SK-N-SH (cell line): ENCODE measurements around the gene CSNK2A2. TPM values are rescaled to one million over a fixed set of nuclear protein-coding genes. Genes with fewer than 3 reads are reported as not detected.

Experiments used
- CTCF ChIA-PET: fragments of 300-600, 350-600 bp; formaldehyde crosslinking; extraction: SDS; loops from one replicate; lab custom pipeline; 2021; lab: Yijun Ruan, JAX
- POLR2A ChIA-PET: fragments of 350-600 bp; sonication (Branson Sonifier 250); formaldehyde crosslinking; extraction: SDS; loops from one replicate; lab custom pipeline; 2020; ENCODE audit warnings: antibody characterized with exemption, inconsistent platforms; lab: Yijun Ruan, JAX
- DNase-seq: peaks from one replicate; pipeline ENCODE4 v3.0.0; 2012
- H2AFZ ChIP-seq: fragments of 200-600 bp; sonication (generic); 2 replicates; pipeline ENCODE4 v1.8.1; 2016; ENCODE audit warnings: antibody characterized with exemption, mild to moderate bottlenecking, low read depth
- H3F3A ChIP-seq: fragments of 200-600 bp; sonication (generic); replicated peaks from 2 replicates; pipeline ENCODE3; 2016; ENCODE audit warnings: antibody characterized with exemption, mild to moderate bottlenecking; ENCODE audit not compliant: insufficient read depth
- H3K27ac ChIP-seq, 2 experiments: fragments of 200-500 bp in 1 of 2; fragments of 200-600 bp in 1 of 2; sonication (Bioruptor generic) in 1 of 2; sonication (generic), shearing (Covaris generic) in 1 of 2; 2 replicates each; pipeline versions ENCODE4 v1.5.1 to v1.6.1; 2014 to 2016; ENCODE audit warnings: low read depth in 2 of 2, inconsistent platforms in 1 of 2, low read length in 1 of 2, mild to moderate bottlenecking in 1 of 2, mixed read lengths in 1 of 2
- H3K27me3 ChIP-seq: fragments of 200-600 bp; sonication (generic), shearing (Covaris generic); 2 replicates; pipeline ENCODE4 v1.6.1; 2016; ENCODE audit warnings: mixed run types; ENCODE audit not compliant: insufficient read depth
- H3K36me3 ChIP-seq, 2 experiments: fragments of 200-500 bp in 1 of 2; fragments of 200-600 bp in 1 of 2; sonication (Bioruptor generic) in 1 of 2; sonication (generic) in 1 of 2; replicated peaks in 1 of 2; 2 replicates each; pipeline versions ENCODE3 to v1.5.1; 2014 to 2016; ENCODE audit warnings: low read length in 1 of 2, mild to moderate bottlenecking in 1 of 2; ENCODE audit not compliant: insufficient read depth in 2 of 2, control insufficient read depth in 1 of 2
- H3K4me1 ChIP-seq, 2 experiments: fragments of 200-500 bp in 1 of 2; fragments of 200-600 bp in 1 of 2; sonication (Bioruptor generic) in 1 of 2; sonication (generic), shearing (Covaris generic) in 1 of 2; 2 replicates each; pipeline versions ENCODE4 v1.5.1 to v1.6.1; 2014 to 2016; ENCODE audit warnings: low read depth in 1 of 2, low read length in 1 of 2, mixed run types in 1 of 2; ENCODE audit not compliant: insufficient read depth in 2 of 2, control insufficient read depth in 1 of 2
- H3K4me2 ChIP-seq: fragments of 200-600 bp; sonication (generic), shearing (Covaris generic); 2 replicates; pipeline ENCODE4 v1.6.1; 2017; ENCODE audit warnings: mixed run types
- H3K4me3 ChIP-seq, 2 experiments: fragments of 200-500 bp in 1 of 2; fragments of 200-600 bp in 1 of 2; sonication (Bioruptor generic) in 1 of 2; sonication (generic), shearing (Covaris generic) in 1 of 2; 2 replicates each; pipeline versions ENCODE4 v1.5.1 to v1.8.1; 2014 to 2016; ENCODE audit warnings: low read depth in 2 of 2, inconsistent platforms in 1 of 2, low read length in 1 of 2, mild to moderate bottlenecking in 1 of 2, mixed read lengths in 1 of 2, moderate library complexity in 1 of 2
- H3K79me2 ChIP-seq: fragments of 200-600 bp; sonication (generic); 2 replicates; pipeline ENCODE4 v1.8.1; 2017; ENCODE audit warnings: mild to moderate bottlenecking; ENCODE audit not compliant: insufficient read depth
- H3K9ac ChIP-seq: fragments of 200-600 bp; sonication (generic); 2 replicates; pipeline ENCODE4 v1.6.1; 2017; ENCODE audit warnings: mixed run types
- H3K9me2 ChIP-seq: fragments of 200-600 bp; sonication (generic); 2 replicates; pipeline ENCODE4 v1.6.1; 2017; ENCODE audit warnings: mixed run types
- H3K9me3 ChIP-seq: fragments of 200-600 bp; sonication (generic); 2 replicates; pipeline ENCODE4 v1.6.1; 2017; ENCODE audit warnings: mixed run types, mild to moderate bottlenecking, moderate library complexity
- H4K20me1 ChIP-seq: fragments of 200-600 bp; sonication (generic); 2 replicates; pipeline ENCODE4 v1.6.1; 2017; ENCODE audit warnings: mild to moderate bottlenecking, mixed run types; ENCODE audit not compliant: insufficient read depth
- CTCF ChIP-seq: fragments of 200-600 bp; sonication (generic); IDR thresholded peaks from 2 replicates; pipeline ENCODE4 v1.6.1; 2017; ENCODE audit warnings: antibody characterized with exemption, mild to moderate bottlenecking, moderate library complexity
- EZH2phosphoT487 ChIP-seq: fragments of 200-600 bp; sonication (generic); IDR thresholded peaks from 2 replicates; pipeline ENCODE4 v1.6.1; 2017; ENCODE audit warnings: low read depth, mixed run types, mild to moderate bottlenecking, antibody characterized with exemption, moderate library complexity, borderline replicate concordance
- NRF1 ChIP-seq: IDR thresholded peaks from 2 replicates; pipeline ENCODE4 v1.6.1; 2012; ENCODE audit warnings: low read depth, mild to moderate bottlenecking, low read length
- PBX3 ChIP-seq: IDR thresholded peaks from 2 replicates; pipeline ENCODE4; 2012
- REST ChIP-seq: IDR thresholded peaks from 2 replicates; pipeline ENCODE4 v1.6.1; 2012; ENCODE audit warnings: mild to moderate bottlenecking, low read depth, low read length, moderate library complexity
- SIN3A ChIP-seq: IDR thresholded peaks from 2 replicates; pipeline ENCODE4 v1.6.1; 2012; ENCODE audit warnings: low read depth, mild to moderate bottlenecking, low read length, moderate library complexity, borderline replicate concordance
- TEAD4 ChIP-seq: IDR thresholded peaks from 2 replicates; pipeline ENCODE4 v1.4.0; 2012; ENCODE audit warnings: mild to moderate bottlenecking, borderline replicate concordance; ENCODE audit not compliant: insufficient read depth
- USF1 ChIP-seq: IDR thresholded peaks from 2 replicates; pipeline ENCODE4 v1.4.0; 2012; ENCODE audit warnings: low read depth, borderline replicate concordance
- YY1 ChIP-seq: IDR thresholded peaks from 2 replicates; pipeline ENCODE4 v1.4.0; 2012; ENCODE audit warnings: low read depth, mild to moderate bottlenecking
- ZBTB33 ChIP-seq: IDR thresholded peaks from 2 replicates; pipeline ENCODE4 v1.4.0; 2012; ENCODE audit warnings: low read depth, borderline replicate concordance
- WGBS: methylation state at CpG from one replicate; pipeline ENCODE4 v1.1.6; 2017; ENCODE audit warnings: low lambda C conversion rate; 5-methylcytosine and 5-hydroxymethylcytosine counted together
- polyA plus RNA-seq, 3 experiments: library from polyadenylated mRNA; depleted of rRNA; stranded (reverse); fragments of >200 nt; gene quantifications; 2 replicates each; pipeline ENCODE4 v1.2.3, GENCODE V29; 2012
- TF ChIP-seq, protein P1 (sequence below): fragments of 150-350 bp; IDR thresholded peaks from 2 replicates; pipeline ENCODE4 v1.6.1; 2017; ENCODE audit warnings: antibody characterized with exemption, low read length, low read depth, borderline replicate concordance

Gene CSNK2A2
- polyA plus RNA-seq, 1 of the 3 experiments (the other 2 are of a cell fraction): 25.8 TPM

DNA sequence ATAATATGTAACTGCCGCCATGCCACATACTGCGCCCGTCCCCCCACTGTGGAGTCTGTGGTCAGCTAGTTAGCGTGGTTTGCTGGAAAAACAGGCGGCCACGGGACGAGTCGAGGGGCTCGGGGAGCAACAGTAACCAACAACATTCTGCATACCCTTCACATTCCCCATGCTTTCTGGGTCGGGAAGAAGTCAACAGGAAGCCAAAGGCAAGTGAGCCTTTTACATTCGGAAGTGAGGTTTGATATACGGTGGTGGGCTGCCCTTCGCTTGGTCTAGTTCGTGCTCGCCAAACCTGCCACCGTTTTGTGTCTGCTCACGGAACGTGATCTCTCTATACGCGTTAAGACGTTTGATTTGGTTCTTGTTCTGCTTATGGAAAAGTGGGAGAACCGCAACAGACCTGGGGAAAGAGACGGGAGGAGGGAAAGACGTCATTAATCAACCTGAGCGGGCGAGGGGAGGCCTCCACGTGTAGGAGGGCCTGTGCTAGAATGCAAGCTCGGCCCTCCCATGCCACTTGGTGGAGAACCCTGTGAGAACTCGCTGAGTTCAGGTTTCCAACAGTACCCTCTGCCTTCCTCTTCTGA, 39.9 kb downstream of the CSNK2A2 start:
- TF ChIP-seq TEAD4 (no peak), REST (no peak), PBX3 (no peak), YY1 (no peak), USF1 (no peak), ZBTB33 (no peak), SIN3A (no peak), CTCF (no peak), EZH2phosphoT487 (no peak), NRF1 (no peak)
- TF ChIP-seq, protein P1, sequence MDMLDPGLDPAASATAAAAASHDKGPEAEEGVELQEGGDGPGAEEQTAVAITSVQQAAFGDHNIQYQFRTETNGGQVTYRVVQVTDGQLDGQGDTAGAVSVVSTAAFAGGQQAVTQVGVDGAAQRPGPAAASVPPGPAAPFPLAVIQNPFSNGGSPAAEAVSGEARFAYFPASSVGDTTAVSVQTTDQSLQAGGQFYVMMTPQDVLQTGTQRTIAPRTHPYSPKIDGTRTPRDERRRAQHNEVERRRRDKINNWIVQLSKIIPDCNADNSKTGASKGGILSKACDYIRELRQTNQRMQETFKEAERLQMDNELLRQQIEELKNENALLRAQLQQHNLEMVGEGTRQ: no peak
- TF ChIP-seq, all 33 proteins: peak for 0
- Histone ChIP-seq H3K9me2 (no peaks in the 10 kb centered on the region), H4K20me1 (no peaks in the 10 kb centered on the region), H3K36me3 (peaks cover 28 to 44% of the 10 kb centered on the region in 2 experiments), H3F3A (peaks cover 4% of the 10 kb centered on the region), H3K9ac (no peak overlapping the region), H3K79me2 (no peaks in the 10 kb centered on the region), H3K4me3 (no peak overlapping the region), H3K4me2 (no peak overlapping the region), H3K27me3 (no peaks in the 10 kb centered on the region), H3K9me3 (no peaks in the 10 kb centered on the region), H3K27ac (no peak overlapping the region), H2AFZ (no peak overlapping the region), H3K4me1 (no peaks in the 10 kb centered on the region)
- CTCF ChIA-PET: interaction anchor here (1.1 kb wide), 1 partner anchor 330 kb away, joined by 3 read pairs; no protein-coding TSS in a partner anchor
- POLR2A ChIA-PET: no interaction called here
- 91% methylated on average over 29 of the region's 29 CpGs for WGBS
- DNase-seq: no peak
